MM.1S (cell line): Measurements from ENCODE around the gene CENPE.
A peak's percentile ranks its signal among the peaks of the same experiment; 100 is the strongest.

ENCODE experiments used
- DNase-seq: peaks from one replicate; pipeline ENCODE4 v3.0.0-alpha.2; 2015
- H2AFZ ChIP-seq: fragments of 300-600 bp; sonication (generic); 2 replicates; pipeline ENCODE4 v1.6.0; 2016; ENCODE audit warnings: antibody characterized with exemption, low read length
- H3F3A ChIP-seq: fragments of 300-600 bp; sonication (generic); 2 replicates; pipeline ENCODE4 v1.6.1; 2016; ENCODE audit warnings: mild to moderate bottlenecking, antibody characterized with exemption, low read length, moderate library complexity, mixed read lengths; ENCODE audit not compliant: insufficient read depth
- H3K27ac ChIP-seq: fragments of 300-600 bp; sonication (generic); 2 replicates; pipeline ENCODE4 v1.5.1; 2016; ENCODE audit warnings: mild to moderate bottlenecking, low read length
- H3K27me3 ChIP-seq: fragments of 300-600 bp; sonication (generic); replicated peaks from 2 replicates; pipeline ENCODE4 v1.6.0; 2016; ENCODE audit warnings: low read length; ENCODE audit not compliant: insufficient read depth
- H3K36me3 ChIP-seq: fragments of 300-600 bp; sonication (generic); replicated peaks from 2 replicates; pipeline ENCODE4 v1.6.1; 2016; ENCODE audit warnings: mild to moderate bottlenecking, low read length, mixed read lengths; ENCODE audit not compliant: insufficient read depth
- H3K4me1 ChIP-seq: fragments of 300-600 bp; sonication (generic); 2 replicates; pipeline ENCODE4 v1.6.1; 2016; ENCODE audit warnings: low read length, mixed read lengths
- H3K4me2 ChIP-seq: fragments of 300-600 bp; sonication (generic); 2 replicates; pipeline ENCODE4 v1.6.0; 2016; ENCODE audit warnings: low read depth, low read length
- H3K4me3 ChIP-seq: fragments of 300-600 bp; sonication (generic); 2 replicates; pipeline ENCODE4 v1.5.1; 2016; ENCODE audit warnings: low read length, mixed read lengths
- H3K79me2 ChIP-seq: fragments of 300-600 bp; sonication (generic); 2 replicates; pipeline ENCODE4 v1.6.1; 2016; ENCODE audit warnings: mixed run types, low read length, mixed read lengths
- H3K9ac ChIP-seq: fragments of 300-600 bp; sonication (generic); 2 replicates; pipeline ENCODE4 v1.6.1; 2016; ENCODE audit warnings: low read length, mixed read lengths
- H3K9me2 ChIP-seq: fragments of 300-600 bp; sonication (generic); replicated peaks from 2 replicates; pipeline ENCODE4 v1.6.1; 2016; ENCODE audit warnings: mild to moderate bottlenecking, low read length, mixed read lengths; ENCODE audit not compliant: insufficient read depth
- H3K9me3 ChIP-seq: fragments of 300-600 bp; sonication (generic); replicated peaks from 2 replicates; pipeline ENCODE4 v1.6.1; 2016; ENCODE audit warnings: mild to moderate bottlenecking, low read length, mixed read lengths; ENCODE audit not compliant: insufficient read depth
- H4K20me1 ChIP-seq: fragments of 300-600 bp; sonication (generic); 2 replicates; pipeline ENCODE4 v1.6.1; 2016; ENCODE audit warnings: mild to moderate bottlenecking, low read length, moderate library complexity, mixed read lengths; ENCODE audit not compliant: insufficient read depth
- CTCF ChIP-seq: fragments of 300-600 bp; sonication (generic); IDR thresholded peaks from 2 replicates; pipeline ENCODE4 v1.5.1; 2016; ENCODE audit warnings: antibody characterized with exemption, low read length, mixed read lengths
- EZH2 ChIP-seq: fragments of 300-600 bp; sonication (generic); optimal IDR thresholded peaks from 2 replicates; pipeline ENCODE3; 2017; ENCODE audit warnings: low read depth, mild to moderate bottlenecking, antibody characterized with exemption, low read length, mixed read lengths
- EZH2phosphoT487 ChIP-seq: fragments of 300-600 bp; sonication (generic); IDR thresholded peaks from 2 replicates; pipeline ENCODE4 v1.6.1; 2018; ENCODE audit warnings: antibody characterized with exemption, low read length

Gene CENPE

GRCh38 chr4:103092245-103092644, 105.9 kb downstream of the CENPE start:
- peak overlapping the region; percentile 5; the same call in 1 of the 2 replicates for H3K27ac ChIP-seq
- TF ChIP-seq EZH2 (no peak), EZH2phosphoT487 (no peak), CTCF (no peak)
- H3K4me2 ChIP-seq: peak overlapping the region; percentile 73
- H3F3A ChIP-seq: no peaks in the 10 kb centered on the region
- H3K9ac ChIP-seq: peak overlapping the region; percentile 1; the same call in 1 of the 2 replicates
- H3K79me2 ChIP-seq: no peaks in the 10 kb centered on the region
- no peaks in the 10 kb centered on the region for H3K36me3 ChIP-seq
- H2AFZ ChIP-seq: peak overlapping the region; percentile 49
- H3K9me3 ChIP-seq: no peaks in the 10 kb centered on the region
- peak; percentile 24 for DNase-seq
- H3K4me1 ChIP-seq: peaks cover 6% of the 10 kb centered on the region
- no peaks in the 10 kb centered on the region for H4K20me1 ChIP-seq
- H3K9me2 ChIP-seq: no peaks in the 10 kb centered on the region
- H3K4me3 ChIP-seq: peak overlapping the region; percentile 28
- H3K27me3 ChIP-seq: no peaks in the 10 kb centered on the region

DNA sequence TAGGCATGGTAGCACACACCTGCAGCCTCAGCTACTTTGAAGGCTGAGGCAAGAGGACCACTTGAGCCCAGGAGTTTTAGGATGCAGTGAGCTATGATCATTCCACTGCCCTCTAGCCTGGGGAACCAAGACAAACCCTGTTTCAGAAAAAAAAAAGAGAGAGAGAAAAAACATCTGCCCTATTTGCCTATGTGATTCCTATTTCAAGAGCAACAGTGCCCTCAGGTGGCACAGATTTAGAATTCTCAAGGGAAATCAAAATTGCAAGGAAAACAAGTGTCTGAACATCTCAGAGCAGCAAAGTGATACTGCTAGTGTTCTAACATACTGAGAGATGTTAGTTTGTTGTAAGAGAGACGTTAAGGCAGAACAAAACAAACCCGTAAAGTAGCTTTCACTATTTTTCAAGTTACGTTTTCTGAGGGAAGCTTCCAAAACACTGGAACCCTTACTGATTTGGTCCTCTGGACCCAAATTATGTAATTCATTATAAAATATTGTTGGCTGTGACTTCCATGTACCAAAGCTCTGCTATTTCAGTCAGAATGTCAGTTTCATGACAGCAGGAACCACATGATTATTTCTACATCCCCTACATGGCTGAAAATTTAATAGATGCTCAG, 106.4 kb downstream of the CENPE start:
- Histone ChIP-seq H3K27me3 (no peaks in the 10 kb centered on the region), H3K36me3 (no peaks in the 10 kb centered on the region), H3K9ac (peak overlapping the region; percentile 11; the same call in 1 of the 2 replicates), H3K4me3 (peak overlapping the region; percentile 28), H3K27ac (peak overlapping the region; percentile 5; the same call in 1 of the 2 replicates), H3K4me1 (peaks cover 6% of the 10 kb centered on the region), H3K4me2 (peak overlapping the region; percentile 73), H3F3A (no peaks in the 10 kb centered on the region), H3K9me2 (no peaks in the 10 kb centered on the region), H3K79me2 (no peaks in the 10 kb centered on the region), H4K20me1 (no peaks in the 10 kb centered on the region), H2AFZ (peak overlapping the region; percentile 49), H3K9me3 (no peaks in the 10 kb centered on the region)
- TF ChIP-seq EZH2: no peak
- TF ChIP-seq CTCF: peak; percentile 76
- DNase-seq: peak; percentile 87

- TF ChIP-seq EZH2phosphoT487 (no peak), CTCF (no peak), EZH2 (no peak)
- Histone ChIP-seq H3K9ac (no peak overlapping the region), H3K4me2 (no peak overlapping the region), H3K4me1 (peaks cover 6% of the 10 kb centered on the region), H3K27ac (no peak overlapping the region), H3K36me3 (no peaks in the 10 kb centered on the region), H3F3A (no peaks in the 10 kb centered on the region), H3K27me3 (no peaks in the 10 kb centered on the region), H4K20me1 (no peaks in the 10 kb centered on the region), H3K79me2 (no peaks in the 10 kb centered on the region), H3K4me3 (no peak overlapping the region), H3K9me2 (no peaks in the 10 kb centered on the region), H3K9me3 (no peaks in the 10 kb centered on the region), H2AFZ (no peak overlapping the region)
- no peak for DNase-seq
Measured at GRCh38 chr4:103089481-103089880, 108.7 kb downstream of the CENPE start.
